Measurements from ENCODE around the gene DDX41. TPM values are rescaled to one million over a fixed set of nuclear protein-coding genes. Genes with fewer than 3 reads are reported as not detected.
A peak's percentile ranks its signal among the peaks of the same experiment; 100 is the strongest.

DDX41 gene
- total RNA-seq, 2 experiments from 2014 or later, result 211 to 220 TPM

DNA sequence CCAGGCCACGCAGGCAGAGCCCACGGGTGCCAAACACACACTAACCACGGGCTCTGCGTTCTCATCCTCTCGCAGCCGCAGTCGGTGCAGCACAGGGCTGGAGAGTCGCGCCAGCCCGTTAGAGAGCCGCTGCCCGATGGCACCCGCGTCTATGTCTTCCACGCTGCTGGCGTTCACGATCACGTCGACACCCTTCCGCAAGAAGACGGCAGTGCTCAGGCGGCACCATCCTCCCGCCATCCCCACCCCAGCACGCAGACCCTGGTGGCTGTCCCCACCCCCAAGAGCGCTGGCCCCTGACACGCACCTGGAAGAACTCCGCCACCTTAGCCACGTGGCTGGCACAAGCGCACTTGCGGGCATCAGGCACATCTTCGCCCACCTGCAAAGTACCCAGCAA, 49.3 kb downstream of the DDX41 start:
- DNase-seq, result no peak
- H3K27me3 Mint-ChIP-seq, result no peaks in the 10 kb centered on the region
- no peak overlapping the region for H3K27ac Mint-ChIP-seq
- peaks cover 53% of the 10 kb centered on the region for H3K36me3 Mint-ChIP-seq
- H3K4me3 Mint-ChIP-seq, result no peak overlapping the region
- H3K4me1 Mint-ChIP-seq, result peaks cover 29% of the 10 kb centered on the region
- peaks cover 2% of the 10 kb centered on the region for H3K9me3 Mint-ChIP-seq

GRCh38 chr5:177466861-177467260, 49.9 kb downstream of the DDX41 start:
- H3K27me3 Mint-ChIP-seq, result no peaks in the 10 kb centered on the region
- H3K4me1 Mint-ChIP-seq, result peaks cover 31% of the 10 kb centered on the region
- H3K36me3 Mint-ChIP-seq, result peaks cover 54% of the 10 kb centered on the region
- H3K27ac Mint-ChIP-seq, result no peak overlapping the region
- DNase-seq, result no peak
- peaks cover 2% of the 10 kb centered on the region for H3K9me3 Mint-ChIP-seq
- no peak overlapping the region for H3K4me3 Mint-ChIP-seq

- Mint-ChIP-seq H3K4me3 (no peak overlapping the region), H3K27me3 (no peaks in the 10 kb centered on the region), H3K27ac (no peak overlapping the region), H3K9me3 (peaks cover 2% of the 10 kb centered on the region), H3K36me3 (peaks cover 55% of the 10 kb centered on the region), H3K4me1 (peaks cover 20% of the 10 kb centered on the region)
- no peak for DNase-seq
Measured at GRCh38 chr5:177465044-177465443, 51.7 kb downstream of the DDX41 start.

DNA sequence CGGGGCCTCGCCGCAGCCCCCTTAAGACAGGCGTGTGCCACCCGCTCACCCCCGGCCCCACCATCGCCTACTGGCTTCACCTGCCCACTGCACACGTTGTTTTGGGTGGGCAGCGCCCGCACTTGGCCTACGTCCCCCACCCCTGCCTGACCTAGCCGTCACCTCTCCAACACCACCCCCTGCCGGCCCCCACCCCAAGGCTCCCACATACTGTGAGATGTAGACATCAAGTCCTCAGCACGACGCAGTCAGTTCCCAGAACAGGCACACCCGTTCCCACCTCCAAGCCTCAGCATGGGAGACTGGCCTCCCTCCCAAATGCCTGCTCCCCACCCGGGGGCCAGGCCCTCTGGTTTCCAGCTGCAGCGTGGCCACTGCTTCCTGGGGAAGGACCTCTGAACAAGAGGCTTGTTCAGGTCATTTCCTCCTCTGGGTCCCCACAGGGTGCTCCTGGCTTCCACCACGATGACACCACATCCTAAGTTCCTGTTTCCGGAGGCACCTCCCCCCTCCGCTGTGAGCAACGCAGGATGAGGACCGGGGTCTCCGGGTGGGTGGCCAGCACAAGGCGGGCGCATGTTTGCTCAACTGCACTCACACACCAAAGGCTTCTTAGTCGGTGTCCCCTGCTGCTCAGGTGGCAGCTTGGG, 54.6 kb downstream of the DDX41 start:
- DNase-seq, result no peak
- peak overlapping the region; percentile 64 for H3K4me3 Mint-ChIP-seq
- no peaks in the 10 kb centered on the region for H3K27me3 Mint-ChIP-seq
- H3K36me3 Mint-ChIP-seq, result peaks cover 45% of the 10 kb centered on the region
- H3K4me1 Mint-ChIP-seq, result peaks cover 21% of the 10 kb centered on the region
- H3K9me3 Mint-ChIP-seq, result peaks cover 2% of the 10 kb centered on the region
- H3K27ac Mint-ChIP-seq, result peak overlapping the region; percentile 84

Other genes starting within 250 kb of the DDX41 start
- gene RAB24, start 213.2 kb downstream of the DDX41 start, total RNA-seq, result 10 to 100 TPM; 26.8 to 29.9 TPM
- 100 to 1,000 TPM; 311 to 315 TPM for gene PRELID1, start 213.2 kb downstream of the DDX41 start, total RNA-seq
- gene MXD3, start 205.1 kb downstream of the DDX41 start, total RNA-seq, result 10 to 100 TPM; 14.7 to 17.3 TPM
- gene LMAN2, start 165.3 kb downstream of the DDX41 start, total RNA-seq, result 10 to 100 TPM; 91.5 to 92.1 TPM
- gene RGS14, start 159.0 kb downstream of the DDX41 start, total RNA-seq, result 10 to 100 TPM; 38.9 to 41.2 TPM
- not detected for gene SLC34A1, start 132.5 kb downstream of the DDX41 start, total RNA-seq
- not detected for gene PFN3, start 116.3 kb downstream of the DDX41 start, total RNA-seq
- gene F12, start 107.4 kb downstream of the DDX41 start, total RNA-seq, result 1 to 10 TPM; 5.6 TPM
- gene GRK6, start 90.3 kb downstream of the DDX41 start, total RNA-seq, result 100 to 1,000 TPM; 113 to 115 TPM
- gene PRR7, start 70.1 kb downstream of the DDX41 start, total RNA-seq, result 10 to 100 TPM; 21.5 to 21.8 TPM
- gene DBN1, start 43.3 kb downstream of the DDX41 start, total RNA-seq, result 100 to 1,000 TPM; 100 to 106 TPM
- 10 to 100 TPM; 38.5 to 41.9 TPM for gene PDLIM7, start 19.4 kb downstream of the DDX41 start, total RNA-seq
- 1 to 10 TPM; 8.2 to 8.6 TPM for gene DOK3, start 7.1 kb downstream of the DDX41 start, total RNA-seq
- 10 to 100 TPM; 47.2 to 52.9 TPM for gene FAM193B, start 37.6 kb upstream of the DDX41 start, total RNA-seq
- 100 to 1,000 TPM; 102 to 103 TPM for gene TMED9, start 75.2 kb upstream of the DDX41 start, total RNA-seq
- gene B4GALT7, start 83.2 kb upstream of the DDX41 start, total RNA-seq, result 10 to 100 TPM; 20.0 to 21.0 TPM